HUES48 (cell line): ENCODE results near the gene TNIP3.
"Not testable (repeated sequence)": the region's sequence is repeated elsewhere in the genome, so short reads cannot be mapped to it uniquely, and the experiment has no call there.

Experiments used
- H3K27ac ChIP-seq: one replicate; pipeline ENCODE4 v1.7.0; 2013; ENCODE audit warnings: low read depth, low read length, inconsistent platforms
- H3K27me3 ChIP-seq: 2 replicates; pipeline ENCODE4 v1.6.1; 2013; ENCODE audit warnings: mild to moderate bottlenecking, low read length; ENCODE audit not compliant: control insufficient read depth, insufficient read depth
- H3K36me3 ChIP-seq: 2 replicates; pipeline ENCODE4 v1.6.1; 2013; ENCODE audit warnings: low read length; ENCODE audit not compliant: control insufficient read depth, insufficient read depth
- H3K4me1 ChIP-seq: 2 replicates; pipeline ENCODE4 v1.6.1; 2013; ENCODE audit warnings: mild to moderate bottlenecking, low read length; ENCODE audit not compliant: control insufficient read depth, insufficient read depth
- H3K4me3 ChIP-seq: 2 replicates; pipeline ENCODE4 v1.5.1; 2013; ENCODE audit warnings: mild to moderate bottlenecking, low read depth, low read length
- H3K9ac ChIP-seq: 2 replicates; pipeline ENCODE4 v1.6.1; 2013; ENCODE audit warnings: mild to moderate bottlenecking, low read depth, low read length, moderate library complexity
- H3K9me3 ChIP-seq: 2 replicates; pipeline ENCODE4 v1.6.1; 2013; ENCODE audit warnings: low read length; ENCODE audit not compliant: control insufficient read depth, insufficient read depth

TNIP3 gene

GRCh38 chr4:121164291-121164690 is at the start of gene TNIP3:
TSS of gene TNIP3 (minus strand) at chr4:121164321. CDS start at chr4:121164125, 196 bp downstream.
- no peak within 1 kb of the TSS for H3K9ac ChIP-seq
- no peak within 1 kb of the TSS for H3K4me3 ChIP-seq
- no peaks in the 10 kb centered on the region for H3K27me3 ChIP-seq
- H3K4me1 ChIP-seq: no peaks in the 10 kb centered on the region
- H3K27ac ChIP-seq: no peak within 1 kb of the TSS
- no peaks in the 10 kb centered on the region for H3K9me3 ChIP-seq
- H3K36me3 ChIP-seq: no peaks in the 10 kb centered on the region

DNA sequence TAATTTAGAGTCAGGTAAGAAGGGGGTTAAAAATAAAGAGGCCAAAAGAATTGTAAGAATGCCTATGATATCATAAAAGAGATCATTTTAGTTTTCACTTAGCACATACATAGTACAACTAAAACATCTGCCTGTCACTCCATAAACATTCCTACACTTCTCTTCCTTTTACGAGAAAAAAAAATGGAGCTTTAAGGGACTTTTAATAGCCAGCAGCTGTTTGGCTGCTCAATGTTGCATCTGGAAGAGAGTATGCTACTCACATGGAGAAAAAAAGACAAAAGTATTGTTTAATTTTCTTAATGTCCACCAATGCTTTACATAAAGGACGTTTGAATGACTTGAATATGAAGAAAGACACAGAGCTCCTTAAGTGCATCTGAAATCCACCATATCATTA is 48.7 kb upstream of the TNIP3 start:
- no peaks in the 10 kb centered on the region for H3K9me3 ChIP-seq
- H3K4me3 ChIP-seq: no peak overlapping the region
- H3K9ac ChIP-seq: no peak overlapping the region
- H3K36me3 ChIP-seq: no peaks in the 10 kb centered on the region
- H3K27ac ChIP-seq: no peak overlapping the region
- no peaks in the 10 kb centered on the region for H3K27me3 ChIP-seq
- H3K4me1 ChIP-seq: no peaks in the 10 kb centered on the region

- no peak overlapping the region for H3K9ac ChIP-seq
- H3K27me3 ChIP-seq: no peaks in the 10 kb centered on the region
- no peaks in the 10 kb centered on the region for H3K9me3 ChIP-seq
- H3K36me3 ChIP-seq: no peaks in the 10 kb centered on the region
- no peak overlapping the region for H3K27ac ChIP-seq
- no peaks in the 10 kb centered on the region for H3K4me1 ChIP-seq
- H3K4me3 ChIP-seq: no peak overlapping the region
Observed at GRCh38 chr4:121209171-121209570, 45.0 kb upstream of the TNIP3 start.

DNA sequence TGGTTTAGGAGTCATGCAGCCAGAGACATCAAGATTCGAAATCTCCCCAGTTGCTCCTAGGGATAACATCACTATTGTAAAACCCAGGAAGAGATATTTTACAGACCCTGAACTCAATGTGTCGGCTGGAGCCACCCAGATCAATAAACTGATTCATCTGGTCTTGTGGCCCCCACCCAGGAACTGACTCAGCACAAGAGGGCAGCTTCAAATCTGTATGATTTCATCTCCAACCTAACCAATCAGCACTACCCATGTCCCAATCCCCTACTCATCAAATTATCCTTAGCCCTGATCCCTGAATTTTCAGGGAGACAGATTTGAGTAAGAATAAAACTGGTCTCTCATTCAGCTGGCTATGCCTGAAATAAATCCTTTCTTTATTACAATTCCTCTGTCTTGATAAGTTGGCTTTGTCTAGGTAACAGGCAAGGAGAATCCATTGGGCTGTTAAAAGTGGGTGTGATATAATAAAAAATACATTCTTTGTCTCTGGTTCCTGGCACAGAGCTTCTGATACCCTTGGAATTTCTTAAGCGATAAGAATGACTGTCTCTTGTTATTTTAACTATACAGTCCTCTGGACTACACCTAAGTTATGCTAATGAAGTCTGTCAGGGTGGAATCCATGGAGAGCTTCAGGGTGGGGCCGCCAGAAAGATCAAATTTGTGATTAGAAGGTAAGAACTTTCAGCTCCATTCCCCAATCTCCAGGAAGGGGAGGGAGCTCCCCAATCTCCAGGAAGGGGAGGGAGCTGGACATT is 44.3 kb upstream of the TNIP3 start:
- Histone ChIP-seq H3K4me3 (no peak overlapping the region), H3K27ac (no peak overlapping the region), H3K9me3 (no peaks in the 10 kb centered on the region), H3K27me3 (no peaks in the 10 kb centered on the region), H3K36me3 (no peaks in the 10 kb centered on the region), H3K4me1 (no peaks in the 10 kb centered on the region), H3K9ac (no peak overlapping the region)

GRCh38 chr4:121205777-121206176 is 41.7 kb upstream of the TNIP3 start:
- H3K4me3 ChIP-seq, H3K27me3 ChIP-seq: not testable (repeated sequence)

DNA sequence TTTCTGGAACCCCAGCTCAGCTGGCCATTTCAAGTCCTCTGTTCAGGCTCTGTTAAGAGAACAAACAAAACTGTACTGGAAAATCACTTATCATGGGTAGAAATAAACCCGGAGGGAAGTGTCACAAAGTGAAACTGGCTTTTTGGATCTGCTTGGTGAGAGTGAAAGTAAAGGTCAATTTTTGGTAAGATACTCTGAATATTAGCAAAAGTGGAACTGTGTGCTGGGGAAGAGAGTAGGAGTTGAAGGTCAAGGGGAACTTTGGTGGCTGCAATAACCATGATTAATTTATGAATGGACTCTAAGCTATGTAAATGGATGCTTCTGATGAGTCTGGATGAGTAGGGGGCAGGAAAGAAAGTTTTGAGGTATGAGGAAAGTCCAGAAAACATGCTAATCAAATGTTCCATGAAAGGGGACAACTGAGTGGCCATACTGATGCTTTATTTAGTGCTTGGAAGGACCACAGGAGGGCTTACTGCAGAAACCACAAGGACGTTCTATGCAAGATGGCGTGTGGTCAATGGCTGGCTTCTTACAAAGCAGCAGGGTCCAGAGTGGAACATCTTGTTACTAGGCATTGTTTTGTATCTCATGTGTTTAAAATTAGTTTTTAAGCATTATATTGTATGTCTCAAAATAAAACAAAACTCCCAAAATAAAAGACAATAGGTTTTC is 36.8 kb upstream of the TNIP3 start:
- Histone ChIP-seq H3K9me3 (no peaks in the 10 kb centered on the region), H3K27me3 (no peaks in the 10 kb centered on the region), H3K4me3 (no peak overlapping the region), H3K4me1 (no peaks in the 10 kb centered on the region), H3K27ac (no peak overlapping the region), H3K9ac (no peak overlapping the region), H3K36me3 (no peaks in the 10 kb centered on the region)

More at GRCh38 chr4:121205777-121206176, 41.7 kb upstream of the TNIP3 start:
- H3K36me3 ChIP-seq, H3K27ac ChIP-seq, H3K9me3 ChIP-seq, H3K4me1 ChIP-seq, H3K9ac ChIP-seq: not testable (repeated sequence)

DNA sequence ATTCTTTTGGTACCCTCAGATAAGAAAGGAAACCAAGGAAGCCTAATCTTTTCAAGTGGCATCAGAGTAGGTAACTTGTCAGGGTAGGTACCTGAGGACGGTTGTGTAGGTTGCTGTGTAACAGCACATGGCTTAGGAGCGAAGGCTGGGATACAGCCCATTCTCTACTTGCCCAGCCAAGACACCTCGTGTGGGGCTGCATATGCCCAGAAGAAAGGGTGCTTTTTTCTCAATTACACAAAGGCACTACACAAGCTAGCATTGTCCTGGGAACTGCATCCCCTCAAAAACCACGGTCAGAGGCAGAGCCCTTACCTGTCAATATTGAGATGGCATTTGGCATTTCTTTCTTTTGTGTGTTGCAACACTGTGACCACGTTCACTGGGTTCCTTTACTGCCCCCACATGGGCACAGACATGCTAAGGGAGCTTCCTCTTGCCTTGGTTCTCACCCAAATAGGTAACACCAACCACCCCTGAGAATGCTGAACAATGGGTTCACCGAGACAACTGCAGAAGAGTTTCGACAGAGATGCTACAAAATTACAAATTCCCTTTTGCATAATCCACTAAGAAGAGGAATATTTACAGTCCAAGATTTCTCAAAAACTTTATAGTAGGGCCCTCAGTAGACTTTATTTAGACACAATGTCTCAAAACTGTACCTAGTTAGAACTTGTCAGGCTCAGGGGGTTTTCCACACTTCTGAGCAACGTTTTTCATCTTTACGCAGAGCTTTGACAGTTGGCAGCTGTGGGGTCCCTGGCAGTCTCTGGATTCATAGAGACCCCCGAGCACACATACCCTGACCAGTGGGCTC is 35.8 kb upstream of the TNIP3 start:
- Histone ChIP-seq H3K4me3 (no peak overlapping the region), H3K9me3 (no peaks in the 10 kb centered on the region), H3K27me3 (no peaks in the 10 kb centered on the region), H3K36me3 (no peaks in the 10 kb centered on the region), H3K9ac (no peak overlapping the region), H3K4me1 (no peaks in the 10 kb centered on the region), H3K27ac (no peak overlapping the region)

- no peaks in the 10 kb centered on the region for H3K27me3 ChIP-seq
- H3K4me1 ChIP-seq: no peaks in the 10 kb centered on the region
- no peak overlapping the region for H3K27ac ChIP-seq
- no peaks in the 10 kb centered on the region for H3K36me3 ChIP-seq
- no peak overlapping the region for H3K9ac ChIP-seq
- H3K4me3 ChIP-seq: no peak overlapping the region
- H3K9me3 ChIP-seq: no peaks in the 10 kb centered on the region
Observed at GRCh38 chr4:121198251-121198650, 34.1 kb upstream of the TNIP3 start.

GRCh38 chr4:121195649-121196048 is 31.5 kb upstream of the TNIP3 start:
- Histone ChIP-seq H3K4me1 (no peaks in the 10 kb centered on the region), H3K9me3 (no peaks in the 10 kb centered on the region), H3K27ac (no peak overlapping the region), H3K27me3 (no peaks in the 10 kb centered on the region), H3K4me3 (no peak overlapping the region), H3K36me3 (no peaks in the 10 kb centered on the region), H3K9ac (no peak overlapping the region)

- no peak overlapping the region for H3K4me3 ChIP-seq
- H3K9me3 ChIP-seq: no peaks in the 10 kb centered on the region
- peaks cover 12% of the 10 kb centered on the region for H3K4me1 ChIP-seq
- no peaks in the 10 kb centered on the region for H3K36me3 ChIP-seq
- H3K27me3 ChIP-seq: no peaks in the 10 kb centered on the region
- no peak overlapping the region for H3K9ac ChIP-seq
- no peak overlapping the region for H3K27ac ChIP-seq
Observed at GRCh38 chr4:121192480-121192879, 28.4 kb upstream of the TNIP3 start.

GRCh38 chr4:121192013-121192412 is 27.9 kb upstream of the TNIP3 start:
- Histone ChIP-seq H3K4me3 (no peak overlapping the region), H3K9ac (no peak overlapping the region), H3K27me3 (no peaks in the 10 kb centered on the region), H3K4me1 (peaks cover 12% of the 10 kb centered on the region), H3K9me3 (no peaks in the 10 kb centered on the region), H3K27ac (no peak overlapping the region), H3K36me3 (no peaks in the 10 kb centered on the region)
